IPS DF 4.7 (cell line): ENCODE results near the gene NGEF.

Experiments
- DNase-seq: peaks from one replicate; pipeline ENCODE4 v3.0.0-alpha.2; 2013; ENCODE audit warnings: low spot score; ENCODE audit errors: extremely low read depth

NGEF gene

GRCh38 chr2:233000886-233001750, 11.9 kb downstream of the NGEF start:
- DNase-seq, result no peak

DNA sequence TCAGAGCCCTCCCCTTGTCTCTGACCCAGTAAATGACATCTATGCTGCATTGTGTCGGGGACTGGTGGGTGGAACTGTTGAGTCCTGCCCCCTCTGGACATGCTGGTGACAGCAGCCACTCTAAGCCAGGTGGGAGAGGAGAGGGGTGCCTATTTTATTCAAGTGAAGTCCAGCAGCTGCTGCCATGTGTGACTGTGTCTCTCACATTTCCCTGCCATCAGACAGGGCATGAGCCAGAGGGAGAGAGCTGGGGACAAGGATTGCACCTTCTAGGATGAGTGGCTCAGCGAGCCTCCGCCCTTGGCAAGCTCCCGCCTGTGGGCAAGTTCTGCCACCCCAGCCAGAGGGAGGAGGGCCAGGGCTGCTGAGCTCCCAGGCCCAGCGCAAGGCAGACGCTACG, 13.7 kb downstream of the NGEF start:
- DNase-seq, result no peak

- DNase-seq, result no peak
These were observed 14.4 kb downstream of the NGEF start for GRCh38 chr2:232998666-232998985.

DNA sequence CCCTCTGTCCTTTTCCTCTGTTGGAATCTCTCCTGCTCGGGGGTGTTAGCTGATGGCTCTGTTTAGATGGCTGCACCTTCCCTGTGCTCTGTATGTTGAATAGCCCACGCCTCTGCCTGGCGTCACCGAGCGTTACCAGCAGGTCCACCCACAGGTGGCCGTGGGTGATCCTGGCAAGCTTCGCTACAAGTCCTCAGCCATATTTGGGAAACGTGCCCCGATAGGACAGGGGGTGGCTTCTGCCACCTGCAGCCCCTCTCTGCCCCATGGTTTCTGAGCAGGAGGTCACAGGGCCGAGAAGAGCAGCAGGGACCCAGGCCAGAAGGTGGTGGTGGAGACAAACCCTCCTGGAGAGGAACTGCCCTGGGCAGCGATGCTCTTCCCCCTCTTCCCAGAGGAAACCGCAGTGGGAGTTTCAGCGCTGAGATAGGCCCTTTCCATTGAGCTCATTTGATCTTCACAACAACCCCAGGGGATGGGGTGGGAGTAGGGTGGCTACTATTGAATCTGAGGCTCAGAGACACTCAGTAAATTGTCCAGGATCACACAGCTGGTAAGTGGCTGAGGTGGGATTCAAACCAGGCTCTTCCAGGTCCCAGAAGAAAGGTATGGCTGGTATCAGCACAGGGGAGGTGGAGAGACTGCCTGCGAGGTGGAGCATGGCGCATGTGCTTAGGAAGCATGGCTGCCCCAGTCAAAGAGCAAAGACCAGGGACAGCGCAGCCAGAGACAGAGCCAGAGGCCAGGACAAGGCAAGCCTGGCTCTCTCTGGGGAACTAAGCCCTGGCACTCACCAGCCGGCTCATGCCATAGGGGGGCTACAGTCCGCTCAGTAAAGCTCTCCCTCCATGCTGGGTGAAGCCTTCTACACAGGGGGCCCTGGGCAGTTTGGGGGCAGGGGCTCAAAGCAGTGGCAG, 15.0 kb downstream of the NGEF start:
- DNase-seq, result no peak

- DNase-seq, result no peak
These were observed 18.6 kb downstream of the NGEF start for GRCh38 chr2:232994446-232994845.

DNA sequence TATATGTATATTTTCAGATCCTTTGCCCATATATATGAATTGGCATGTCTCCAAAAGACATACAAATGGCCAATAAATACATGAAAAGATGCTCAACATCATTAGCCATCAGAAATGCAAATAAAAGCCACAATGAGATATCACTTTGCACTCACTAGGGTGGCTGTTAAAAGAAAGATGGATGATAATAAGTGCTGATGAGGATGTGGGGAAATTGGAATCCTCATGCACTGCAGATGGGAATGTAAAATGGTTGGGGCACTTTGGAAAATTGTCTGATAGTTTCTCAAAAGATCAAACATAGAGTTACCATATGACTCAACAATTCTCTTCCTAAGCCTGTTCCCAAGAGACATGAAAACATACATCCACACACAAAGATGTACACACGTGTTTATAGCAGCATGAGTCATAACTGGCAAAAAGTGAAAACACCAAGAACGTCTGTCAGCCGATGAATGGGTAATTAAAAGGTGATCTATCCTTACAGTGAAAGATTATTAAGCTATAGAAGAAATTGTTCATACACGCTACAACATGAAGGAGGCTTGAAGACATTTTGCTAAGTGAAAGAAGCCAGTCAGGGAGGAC, 19.7 kb downstream of the NGEF start:
- DNase-seq, result no peak

GRCh38 chr2:232986155-232986554, 26.9 kb downstream of the NGEF start:
- no peak for DNase-seq

DNA sequence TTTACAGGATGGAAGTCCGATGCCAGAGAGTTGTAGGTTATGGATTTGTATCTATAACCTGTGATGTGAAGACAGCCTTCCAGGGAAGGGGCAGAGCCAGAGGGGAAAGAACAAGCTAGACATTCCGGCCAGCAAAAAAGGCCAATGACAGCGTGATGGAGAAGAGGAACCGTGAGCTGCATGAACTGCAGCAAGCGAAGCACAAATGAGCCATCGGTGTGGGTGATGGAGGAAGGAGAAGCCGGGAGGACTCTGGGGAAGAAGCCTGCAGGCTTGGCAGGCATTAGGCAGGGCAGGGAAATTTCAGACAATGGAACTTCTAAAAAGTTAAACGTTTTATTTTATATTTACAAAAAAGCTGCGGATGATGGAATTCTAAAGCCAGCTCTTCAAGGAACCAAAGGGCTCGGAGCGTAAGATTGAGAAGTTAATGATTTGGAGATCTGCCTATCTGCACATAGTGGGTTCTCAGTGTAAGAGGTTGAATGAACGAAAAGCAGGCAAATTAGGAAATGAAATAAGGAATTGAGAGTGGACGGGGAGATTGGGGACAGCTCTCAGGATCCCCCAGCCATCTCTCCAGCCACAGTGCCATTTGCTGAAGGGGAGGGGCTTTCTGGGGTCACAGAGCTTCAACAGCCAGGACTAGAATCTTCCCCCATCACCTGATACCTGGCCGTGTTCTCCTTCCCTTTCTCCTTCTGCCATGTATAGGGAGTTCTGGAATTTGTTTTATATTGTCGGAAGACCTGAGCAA, 28.4 kb downstream of the NGEF start:
- DNase-seq, result no peak

DNA sequence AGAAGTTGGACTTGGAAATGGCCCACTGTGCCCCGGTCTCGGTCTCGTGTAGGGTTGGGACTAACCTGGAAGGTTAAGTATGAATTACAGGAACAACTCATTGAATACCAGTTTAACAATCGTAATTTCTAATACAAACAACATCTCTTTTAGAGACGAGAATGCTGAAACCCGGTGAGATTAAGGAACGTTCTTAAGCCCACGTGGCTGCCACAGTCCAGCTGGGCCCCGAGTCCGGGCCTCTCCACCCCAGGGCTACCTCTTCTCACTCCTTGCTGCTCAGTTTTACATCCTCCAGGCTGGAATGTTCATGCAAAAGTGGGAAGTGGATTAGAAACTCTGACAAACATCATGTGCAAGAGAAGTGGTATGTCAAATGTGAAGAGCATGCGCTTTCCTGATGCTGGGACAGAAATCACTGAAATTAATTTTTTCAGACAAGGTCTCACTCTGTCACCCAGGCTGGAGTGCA, 29.4 kb downstream of the NGEF start:
- DNase-seq, result no peak

GRCh38 chr2:232982926-232983668, 30.0 kb downstream of the NGEF start:
- no peak for DNase-seq

GRCh38 chr2:232981767-232982360, 31.2 kb downstream of the NGEF start:
- no peak for DNase-seq

GRCh38 chr2:232981356-232981755, 31.7 kb downstream of the NGEF start:
- no peak for DNase-seq

DNA sequence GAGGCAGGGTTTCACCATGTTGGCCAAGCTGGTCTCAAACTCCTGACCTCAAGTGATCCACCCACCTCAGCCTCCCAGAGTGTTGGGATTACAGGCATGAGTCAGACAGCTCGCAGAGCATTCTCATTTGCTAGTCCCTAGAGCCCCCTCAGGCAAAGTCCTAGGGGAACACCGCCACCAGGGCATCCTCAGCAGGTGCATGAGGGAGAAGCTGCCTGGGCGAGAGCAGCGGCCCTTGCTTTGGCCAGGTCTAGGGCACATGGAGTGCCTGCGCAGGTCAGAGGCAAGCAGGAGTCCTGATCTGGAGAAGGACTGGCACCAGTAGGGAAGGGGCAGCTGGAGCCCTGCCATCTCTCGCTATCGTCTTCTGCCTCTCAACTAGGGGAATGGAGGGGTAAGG, 32.4 kb downstream of the NGEF start:
- DNase-seq, result no peak

GRCh38 chr2:232979871-232980461, 33.1 kb downstream of the NGEF start:
- no peak for DNase-seq

- no peak for DNase-seq
These were observed 35.6 kb downstream of the NGEF start for GRCh38 chr2:232977438-232977971.

DNA sequence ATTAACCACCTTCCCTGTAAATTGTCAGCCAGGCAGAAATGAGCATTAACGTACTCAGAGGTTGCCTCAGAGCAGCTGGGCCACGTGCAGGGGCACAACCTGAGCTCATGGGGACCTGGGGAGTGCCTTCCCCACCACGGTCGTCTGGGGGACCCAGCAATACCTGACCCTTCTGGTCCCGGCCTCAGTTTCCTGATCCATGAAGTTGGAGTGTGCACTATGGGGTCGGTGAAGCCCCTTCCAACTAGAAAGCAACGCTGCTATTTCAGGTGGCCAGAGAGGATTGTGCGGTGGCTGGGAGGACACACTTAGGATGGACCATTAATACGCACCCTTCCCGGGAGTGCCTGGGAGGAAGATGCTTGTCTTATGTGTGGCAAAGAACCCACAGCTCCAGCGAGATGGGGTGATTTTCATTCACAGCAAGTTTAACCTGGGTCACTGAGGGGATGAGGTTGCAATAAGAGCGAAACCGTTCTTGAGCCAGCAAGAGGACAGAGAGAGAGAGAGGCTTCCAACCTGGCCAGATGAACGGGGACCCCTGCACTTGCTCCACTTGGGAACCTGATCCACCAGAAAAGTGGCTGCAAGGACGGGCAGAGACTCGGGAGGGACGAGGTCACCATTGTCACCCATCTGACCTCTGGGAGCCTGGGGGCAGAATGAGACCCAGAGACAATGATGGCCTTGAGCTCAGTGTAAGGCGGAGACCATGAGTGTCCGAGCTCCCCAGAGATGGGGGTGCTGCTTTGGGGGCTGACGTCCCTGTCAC, 36.2 kb downstream of the NGEF start:
- DNase-seq, result no peak

DNA sequence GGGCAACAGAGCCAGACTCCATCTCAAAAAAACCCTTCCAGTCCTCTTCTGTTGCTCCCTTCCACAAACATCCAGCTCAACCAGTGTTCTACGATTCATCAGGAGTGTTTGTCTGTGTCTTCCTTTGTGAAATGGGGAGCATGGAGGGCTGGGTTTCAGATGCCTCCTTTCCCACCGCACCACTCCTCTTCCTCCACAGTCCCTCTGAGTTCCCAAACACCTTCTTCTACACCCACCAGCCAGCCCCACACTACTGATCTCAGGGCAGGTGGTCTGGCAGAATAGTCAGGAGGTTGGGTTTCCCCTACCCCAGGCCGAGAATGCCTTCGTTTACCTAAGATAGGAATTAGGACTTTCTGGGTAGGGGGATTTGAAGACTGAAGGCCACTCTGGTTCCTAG, 36.9 kb downstream of the NGEF start:
- no peak for DNase-seq

DNA sequence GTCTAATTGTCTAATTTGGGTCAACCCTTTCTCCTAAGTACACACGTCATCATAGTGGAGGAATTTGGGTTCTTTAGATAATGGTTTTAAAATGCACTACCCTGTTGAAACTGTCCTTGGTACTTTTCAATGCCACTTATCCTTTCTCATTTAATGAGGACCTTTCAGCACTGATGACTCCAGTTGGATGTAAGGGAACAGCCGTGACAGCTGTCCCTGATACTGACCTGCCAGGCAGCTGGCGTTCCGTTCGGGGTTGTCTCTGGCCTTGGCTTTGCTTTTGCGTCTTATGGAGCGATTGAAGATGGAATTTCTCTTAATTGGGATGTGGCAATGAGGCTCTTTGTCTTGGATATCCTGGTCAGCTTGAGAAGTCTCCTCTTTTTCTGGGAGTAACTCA, 38.7 kb downstream of the NGEF start:
- no peak for DNase-seq

GRCh38 chr2:232973796-232974195, 39.3 kb downstream of the NGEF start:
- DNase-seq, result no peak
